Tibial artery (tissue), 4 donors: ENCODE measurements around the gene CACNA2D1.

Experiments used
- DNase-seq, 2 donors: peaks; one replicate each; pipeline ENCODE4 v3.0.0-alpha.2; 2019
- H3K27ac ChIP-seq, 2 donors: fragments of 200-600 bp; sonication (generic) in 1 of 2; 1 replicate in 1 of 2; 2 replicates in 1 of 2; pipeline ENCODE4 v1.5.1; 2018 to 2019; ENCODE audit warnings: mild to moderate bottlenecking in 1 of 2
- H3K27me3 ChIP-seq, 2 donors: fragments of 200-600 bp; sonication (generic) in 1 of 2; one replicate each; pipeline versions ENCODE4 v1.5.1 to v1.6.0; 2016 to 2019
- H3K36me3 ChIP-seq, 3 donors: fragments of 200-600 bp; sonication (generic) in 2 of 3; one replicate each; pipeline ENCODE4 v1.5.1; 2016 to 2019; ENCODE audit warnings: mild to moderate bottlenecking in 2 of 3
- H3K4me1 ChIP-seq, 4 donors: fragments of 200-600 bp; sonication (generic) in 2 of 4; 1 replicate in 3 of 4; 2 replicates in 1 of 4; pipeline ENCODE4 v1.5.1; 2016 to 2019
- H3K4me3 ChIP-seq, 2 donors: fragments of 200-600 bp; sonication (generic) in 1 of 2; 1 replicate in 1 of 2; 2 replicates in 1 of 2; pipeline ENCODE4 v1.5.1; 2018 to 2019; ENCODE audit warnings: mild to moderate bottlenecking in 2 of 2
- H3K9me3 ChIP-seq, 3 donors: fragments of 200-600 bp; sonication (generic) in 1 of 3; one replicate each; pipeline ENCODE4 v1.5.1; 2016 to 2019
- CTCF ChIP-seq, 2 experiments: fragments of 200-600 bp in 1 of 2; fragments of 450-650 bp in 1 of 2; IDR thresholded peaks; one replicate each; pipeline ENCODE4 v1.5.1; 2017 to 2019; ENCODE audit warnings: antibody characterized with exemption in 2 of 2, mild to moderate bottlenecking in 1 of 2, moderate library complexity in 1 of 2
- intact Hi-C: fragments of 100-400 bp; cut with DNase I; formaldehyde crosslinking; loops from one replicate; pipeline ENCODE4 v1.15.0; 2023; ENCODE audit warnings: low total_unique reads

The CACNA2D1 gene

GRCh38 chr7:81956520-81956919 lies 487.1 kb downstream of the CACNA2D1 start:
- H3K4me1 ChIP-seq = peaks cover 0 to 28% (median 4%) of the 10 kb centered on the region in 4 donors
- H3K27me3 ChIP-seq = no peaks in the 10 kb centered on the region
- DNase-seq = no peak
- no peak overlapping the region for H3K4me3 ChIP-seq
- intact Hi-C loops = no loop called here
- no peaks in the 10 kb centered on the region for H3K9me3 ChIP-seq
- peaks cover 0 to 7% (median 0%) of the 10 kb centered on the region in 3 donors for H3K36me3 ChIP-seq
- TF ChIP-seq CTCF (IDR thresholded peaks at IDR 0.05) = peak; percentile 24 to 31
- no peak overlapping the region for H3K27ac ChIP-seq

GRCh38 chr7:81949306-81949705 lies 494.3 kb downstream of the CACNA2D1 start:
- intact Hi-C loops = no loop called here
- no peak for DNase-seq
- Histone ChIP-seq H3K36me3 (peaks cover 0 to 7% (median 0%) of the 10 kb centered on the region in 3 donors), H3K4me3 (no peak overlapping the region), H3K4me1 (peaks cover 0 to 6% (median 2%) of the 10 kb centered on the region in 4 donors), H3K9me3 (no peaks in the 10 kb centered on the region), H3K27ac (no peak overlapping the region), H3K27me3 (no peaks in the 10 kb centered on the region)
- no peak for TF ChIP-seq CTCF (IDR thresholded peaks at IDR 0.05)

GRCh38 chr7:81944058-81944457 lies 499.5 kb downstream of the CACNA2D1 start:
- Histone ChIP-seq H3K4me1 (no peaks in the 10 kb centered on the region), H3K9me3 (no peaks in the 10 kb centered on the region), H3K36me3 (no peaks in the 10 kb centered on the region), H3K27ac (no peak overlapping the region), H3K27me3 (no peaks in the 10 kb centered on the region), H3K4me3 (no peak overlapping the region)
- TF ChIP-seq CTCF (IDR thresholded peaks at IDR 0.05) = no peak
- DNase-seq = no peak
- intact Hi-C loops = no loop called here

- no peak for TF ChIP-seq CTCF (IDR thresholded peaks at IDR 0.05)
These were observed 506.5 kb downstream of the CACNA2D1 start for GRCh38 chr7:81937091-81937490.

GRCh38 chr7:81934596-81935301 lies 508.8 kb downstream of the CACNA2D1 start:
- DNase-seq = no peak
- H3K27me3 ChIP-seq = no peaks in the 10 kb centered on the region
- H3K9me3 ChIP-seq = no peaks in the 10 kb centered on the region
- H3K27ac ChIP-seq = no peak overlapping the region
- no peak for TF ChIP-seq CTCF (IDR thresholded peaks at IDR 0.05)
- H3K4me1 ChIP-seq = no peaks in the 10 kb centered on the region
- intact Hi-C loops = no loop called here
- no peaks in the 10 kb centered on the region for H3K36me3 ChIP-seq
- H3K4me3 ChIP-seq = no peak overlapping the region

More at GRCh38 chr7:81937091-81937490, 506.5 kb downstream of the CACNA2D1 start:
- intact Hi-C loops = no loop called here
- no peaks in the 10 kb centered on the region for H3K4me1 ChIP-seq
- H3K9me3 ChIP-seq = no peaks in the 10 kb centered on the region
- no peaks in the 10 kb centered on the region for H3K27me3 ChIP-seq
- H3K36me3 ChIP-seq = no peaks in the 10 kb centered on the region
- no peak overlapping the region for H3K27ac ChIP-seq
- no peak overlapping the region for H3K4me3 ChIP-seq
- DNase-seq = no peak
